WTC11 (cell line): ENCODE measurements around the gene CREBBP.

Experiments used
- CTCF ChIP-seq: fragments of 200-600 bp; IDR thresholded peaks from 2 replicates; pipeline ENCODE4 v1.8.0; 2022; ENCODE audit warnings: antibody characterized with exemption
- MYBL2 ChIP-seq: sonication (generic); formaldehyde crosslinking; IDR thresholded peaks from 2 replicates; pipeline ENCODE4 v1.8.1; 2023; ENCODE audit warnings: mild to moderate bottlenecking, moderate library complexity, missing genetic modification reagents
- ZNF263 ChIP-seq: sonication (generic); formaldehyde crosslinking; IDR thresholded peaks from 2 replicates; pipeline ENCODE4 v1.8.1; 2022; ENCODE audit warnings: low read depth, mild to moderate bottlenecking, moderate library complexity, missing genetic modification reagents
- ZNF416 ChIP-seq: fragments of 250-450 bp; sonication (Bioruptor Pico); IDR thresholded peaks from 2 replicates; pipeline ENCODE4 v1.9.0; 2021; ENCODE audit warnings: mild to moderate bottlenecking, inconsistent platforms

DNA sequence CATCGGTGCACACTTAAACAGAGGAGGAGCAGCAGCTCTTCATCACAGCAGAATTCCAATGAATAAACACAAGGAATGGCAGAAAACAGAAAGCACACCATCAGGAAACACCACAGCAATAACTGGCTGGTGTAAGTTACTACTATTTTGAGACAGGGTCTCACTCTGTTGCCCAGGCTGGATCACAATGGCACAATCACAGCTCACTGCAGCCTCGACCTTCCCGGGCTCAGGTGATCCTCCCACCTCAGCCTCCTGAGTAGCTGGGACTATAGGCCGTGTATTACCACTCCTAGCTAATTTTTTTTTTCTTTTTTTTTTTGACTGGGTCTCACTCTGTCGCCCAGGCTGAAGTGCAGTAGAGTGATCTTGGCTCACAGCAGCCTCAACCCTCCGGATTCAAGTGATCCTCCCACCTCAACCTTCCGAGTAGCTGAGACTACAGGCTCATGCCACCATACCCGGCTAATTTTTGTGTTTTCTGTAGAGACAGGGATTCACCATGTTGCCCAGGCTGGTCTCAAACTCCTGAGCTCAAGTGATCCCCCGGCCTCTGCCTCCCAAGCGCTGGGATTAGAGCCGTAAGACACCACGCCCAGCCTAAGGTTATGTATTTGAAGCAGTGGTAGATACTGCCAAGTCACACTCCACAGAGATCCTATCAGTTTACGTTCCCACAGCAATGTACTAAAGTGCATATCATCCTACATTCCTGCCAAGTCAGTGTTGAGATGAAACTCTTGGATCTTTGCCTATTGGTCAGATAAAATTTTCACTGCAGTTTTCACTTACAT, 183.9 kb downstream of the CREBBP start:
- no peak for TF ChIP-seq CTCF
- TF ChIP-seq ZNF416 (CRISPR knock-in tag), result no peak
- no peak for TF ChIP-seq MYBL2
- no peak for TF ChIP-seq ZNF263
